PC-3 (cell line): ENCODE measurements around the gene IL19. TPM values are rescaled to one million over a fixed set of nuclear protein-coding genes. Genes with fewer than 3 reads are reported as not detected.

Source experiments
- ATAC-seq: fragments of 200-7000 bp; cut with Tn5 transposase; 2 replicates; pipeline ENCODE4 v1.9.1; 2020; ENCODE audit warnings: mild to moderate bottlenecking, moderate library complexity
- BruUV-seq: library from RNA; stranded (reverse); fragments of 400-500 nt; replicated peaks from 2 replicates; lab custom pipeline; 2021; lab: Mats Ljungman, UMichigan
- CTCF ChIA-PET: fragments of 300-600 bp; sonication (Branson Sonifier 250); formaldehyde crosslinking; loops from one replicate; lab custom pipeline; 2022; ENCODE audit warnings: antibody characterized with exemption; lab: Charles Lee
- POLR2A ChIA-PET: fragments of 300-600 bp; sonication (Branson Sonifier 250); formaldehyde crosslinking; loops from one replicate; lab custom pipeline; 2022; ENCODE audit warnings: antibody characterized with exemption; ENCODE audit not compliant: unreplicated experiment; lab: Charles Lee
- DNase-seq: peaks from one replicate; pipeline ENCODE4 v3.0.0-alpha.2; 2015
- H2AFZ ChIP-seq: fragments of 300-600 bp; sonication (generic); 2 replicates; pipeline ENCODE4 v1.6.0; 2016; ENCODE audit warnings: antibody characterized with exemption, low read length
- H3F3A ChIP-seq: fragments of 300-600 bp; sonication (generic); one replicate; pipeline ENCODE4 v1.6.0; 2017; ENCODE audit warnings: antibody characterized with exemption, low read length, control low read depth, mild to moderate bottlenecking; ENCODE audit not compliant: unreplicated experiment
- H3K27ac ChIP-seq: fragments of 300-600 bp; sonication (generic); 2 replicates; pipeline ENCODE4 v1.5.1; 2016; ENCODE audit warnings: mild to moderate bottlenecking, low read length
- H3K27me3 ChIP-seq: fragments of 300-600 bp; sonication (generic); 2 replicates; pipeline ENCODE4 v1.6.1; 2016; ENCODE audit warnings: low read length, mixed read lengths
- H3K36me3 ChIP-seq: fragments of 300-600 bp; sonication (generic); 2 replicates; pipeline ENCODE4 v1.6.1; 2016; ENCODE audit warnings: low read depth, mixed run types, low read length, mixed read lengths
- H3K4me1 ChIP-seq: fragments of 300-600 bp; sonication (generic); 2 replicates; pipeline ENCODE4 v1.5.1; 2016; ENCODE audit warnings: low read length; ENCODE audit not compliant: insufficient read depth
- H3K4me2 ChIP-seq: fragments of 300-600 bp; sonication (generic); 2 replicates; pipeline ENCODE4 v1.6.0; 2016; ENCODE audit warnings: low read length
- H3K4me3 ChIP-seq: fragments of 300-600 bp; sonication (generic); 2 replicates; pipeline ENCODE4 v1.5.1; 2016; ENCODE audit warnings: mild to moderate bottlenecking, low read length, mixed read lengths
- H3K79me2 ChIP-seq: fragments of 300-600 bp; sonication (generic); 2 replicates; pipeline ENCODE4 v1.6.1; 2017; ENCODE audit warnings: low read length, mixed read lengths
- H3K9ac ChIP-seq: fragments of 300-600 bp; sonication (generic); 2 replicates; pipeline ENCODE4 v1.6.0; 2016; ENCODE audit warnings: mild to moderate bottlenecking, low read length
- H3K9me2 ChIP-seq: fragments of 300-600 bp; sonication (generic); replicated peaks from 2 replicates; pipeline ENCODE4 v1.6.1; 2016; ENCODE audit warnings: mixed run types, low read length, mixed read lengths
- H3K9me3 ChIP-seq: fragments of 300-600 bp; sonication (generic); 2 replicates; pipeline ENCODE4 v1.6.1; 2016; ENCODE audit warnings: low read length, mixed read lengths
- H4K20me1 ChIP-seq: fragments of 300-600 bp; sonication (generic); 2 replicates; pipeline ENCODE4 v1.6.1; 2016; ENCODE audit warnings: low read length, mixed read lengths
- EZH2 ChIP-seq: fragments of 300-600 bp; sonication (generic); IDR thresholded peaks from one replicate; pipeline ENCODE4 v1.6.1; 2017; ENCODE audit warnings: antibody characterized with exemption, mild to moderate bottlenecking, low read length; ENCODE audit not compliant: unreplicated experiment
- EZH2phosphoT487 ChIP-seq: fragments of 300-600 bp; sonication (generic); IDR thresholded peaks from 2 replicates; pipeline ENCODE4 v1.6.1; 2018; ENCODE audit warnings: mild to moderate bottlenecking, antibody characterized with exemption, low read length, borderline replicate concordance
- intact Hi-C: fragments of 100-400 bp; cut with micrococcal nuclease; formaldehyde crosslinking; loops from 2 replicates; pipeline ENCODE4 v1.9.0; 2023
- total RNA-seq: library from RNA; depleted of rRNA; stranded (reverse); fragments of >200 nt; gene quantifications from 2 replicates; pipeline ENCODE4 v1.2.3, GENCODE V29; 2014
- TF ChIP-seq, protein P1 (sequence below): fragments of 300-600 bp; sonication (generic); conservative IDR thresholded peaks from 2 replicates; pipeline ENCODE4 v1.5.1; 2017; ENCODE audit warnings: antibody characterized with exemption, low read depth, mild to moderate bottlenecking, low read length

The IL19 gene
- total RNA-seq, 1 experiment from 2014 or later: not detected

- Histone ChIP-seq H3K9me3 (no peaks in the 10 kb centered on the region), H3K4me2 (no peak overlapping the region), H3K4me3 (no peak overlapping the region), H4K20me1 (no peaks in the 10 kb centered on the region), H3K27ac (no peak overlapping the region), H3K27me3 (peaks cover 32% of the 10 kb centered on the region), H3K9me2 (no peaks in the 10 kb centered on the region), H3F3A (no peaks in the 10 kb centered on the region), H3K9ac (no peak overlapping the region), H3K4me1 (no peaks in the 10 kb centered on the region), H2AFZ (no peak overlapping the region), H3K79me2 (no peaks in the 10 kb centered on the region), H3K36me3 (no peaks in the 10 kb centered on the region)
- no peak for ATAC-seq
- BruUV-seq: no TSS peak
- POLR2A ChIA-PET: interaction anchor here (0.9 kb wide), 1 partner anchor 73 kb away, joined by 3 read pairs; the partner anchor contains the start of gene IL19
- no peak for DNase-seq
- intact Hi-C loops: no loop called here
- TF ChIP-seq EZH2phosphoT487 (no peak), EZH2 (no peak)
- TF ChIP-seq, protein P1, sequence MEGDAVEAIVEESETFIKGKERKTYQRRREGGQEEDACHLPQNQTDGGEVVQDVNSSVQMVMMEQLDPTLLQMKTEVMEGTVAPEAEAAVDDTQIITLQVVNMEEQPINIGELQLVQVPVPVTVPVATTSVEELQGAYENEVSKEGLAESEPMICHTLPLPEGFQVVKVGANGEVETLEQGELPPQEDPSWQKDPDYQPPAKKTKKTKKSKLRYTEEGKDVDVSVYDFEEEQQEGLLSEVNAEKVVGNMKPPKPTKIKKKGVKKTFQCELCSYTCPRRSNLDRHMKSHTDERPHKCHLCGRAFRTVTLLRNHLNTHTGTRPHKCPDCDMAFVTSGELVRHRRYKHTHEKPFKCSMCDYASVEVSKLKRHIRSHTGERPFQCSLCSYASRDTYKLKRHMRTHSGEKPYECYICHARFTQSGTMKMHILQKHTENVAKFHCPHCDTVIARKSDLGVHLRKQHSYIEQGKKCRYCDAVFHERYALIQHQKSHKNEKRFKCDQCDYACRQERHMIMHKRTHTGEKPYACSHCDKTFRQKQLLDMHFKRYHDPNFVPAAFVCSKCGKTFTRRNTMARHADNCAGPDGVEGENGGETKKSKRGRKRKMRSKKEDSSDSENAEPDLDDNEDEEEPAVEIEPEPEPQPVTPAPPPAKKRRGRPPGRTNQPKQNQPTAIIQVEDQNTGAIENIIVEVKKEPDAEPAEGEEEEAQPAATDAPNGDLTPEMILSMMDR: no peak
- CTCF ChIA-PET: interaction anchor here (0.6 kb wide), 1 partner anchor 67 kb away, joined by 3 read pairs; no protein-coding TSS in a partner anchor
Measured at GRCh38 chr1:206843626-206844025, 73.1 kb downstream of the IL19 start.

DNA sequence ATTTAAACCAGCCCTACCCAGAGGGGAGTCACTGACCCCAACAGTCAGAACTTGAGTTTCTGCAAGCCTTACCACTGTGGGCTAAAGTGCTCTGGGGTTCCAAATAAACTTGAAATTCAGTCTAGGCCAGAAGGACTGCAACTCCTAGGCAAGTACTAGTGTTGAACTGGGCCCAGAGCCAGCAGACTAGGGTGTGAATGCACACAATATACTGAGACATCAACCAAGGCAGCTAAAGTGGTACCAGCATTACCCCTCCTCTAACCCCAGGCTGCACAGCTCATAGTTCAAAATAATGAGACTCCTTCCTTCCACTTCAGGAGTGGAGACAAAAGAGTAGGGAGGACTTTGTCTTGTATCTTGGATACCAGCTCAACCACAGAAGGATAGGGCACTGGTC is 75.9 kb downstream of the IL19 start:
- Histone ChIP-seq H3K79me2 (no peaks in the 10 kb centered on the region), H3F3A (no peaks in the 10 kb centered on the region), H2AFZ (no peak overlapping the region), H3K4me3 (no peak overlapping the region), H3K4me1 (no peaks in the 10 kb centered on the region), H3K4me2 (no peak overlapping the region), H3K9me3 (no peaks in the 10 kb centered on the region), H3K36me3 (no peaks in the 10 kb centered on the region), H3K9me2 (no peaks in the 10 kb centered on the region), H3K27me3 (peaks cover 42% of the 10 kb centered on the region), H3K27ac (no peak overlapping the region), H4K20me1 (no peaks in the 10 kb centered on the region), H3K9ac (no peak overlapping the region)
- ChIA-PET CTCF (no interaction called here), POLR2A (no interaction called here)
- intact Hi-C loops: no loop called here
- BruUV-seq: no TSS peak
- DNase-seq (no peak), ATAC-seq (no peak)
- TF ChIP-seq EZH2: no peak
- TF ChIP-seq, protein P1: no peak
- TF ChIP-seq EZH2phosphoT487: no peak

DNA sequence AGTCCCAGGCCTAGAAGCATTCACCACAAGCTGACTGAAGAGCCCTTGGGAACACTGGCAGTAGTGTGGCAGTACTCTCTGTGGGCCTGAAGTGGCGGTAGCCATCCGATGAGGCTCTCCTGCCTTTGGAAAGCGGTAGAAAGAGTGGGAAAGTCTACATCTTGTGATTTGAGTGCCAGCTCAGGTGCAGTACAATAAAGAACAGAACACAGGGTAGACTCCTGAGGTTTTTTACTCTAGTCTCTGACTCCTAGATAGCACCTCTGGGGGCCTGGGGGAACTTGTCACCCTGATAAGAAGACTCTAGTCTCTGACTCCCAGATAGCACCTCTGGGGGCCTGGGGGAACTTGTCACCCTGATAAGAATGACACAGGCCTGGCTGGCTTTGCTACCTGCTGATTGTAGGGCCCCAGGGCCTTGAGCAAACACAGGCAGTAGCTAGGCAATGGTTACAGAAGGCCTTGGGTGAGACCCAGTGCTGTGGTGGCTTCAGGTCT is 76.8 kb downstream of the IL19 start:
- no peaks in the 10 kb centered on the region for H3K36me3 ChIP-seq
- H3F3A ChIP-seq: no peaks in the 10 kb centered on the region
- POLR2A ChIA-PET: no interaction called here
- TF ChIP-seq EZH2phosphoT487 (no peak), EZH2 (no peak)
- TF ChIP-seq, protein P1: no peak
- H3K4me2 ChIP-seq: no peak overlapping the region
- no peaks in the 10 kb centered on the region for H3K4me1 ChIP-seq
- H4K20me1 ChIP-seq: no peaks in the 10 kb centered on the region
- H3K9me2 ChIP-seq: no peaks in the 10 kb centered on the region
- H3K4me3 ChIP-seq: no peak overlapping the region
- ATAC-seq: no peak
- H3K27me3 ChIP-seq: peaks cover 50% of the 10 kb centered on the region
- no peak overlapping the region for H2AFZ ChIP-seq
- no peak for DNase-seq
- no peak overlapping the region for H3K9ac ChIP-seq
- no TSS peak for BruUV-seq
- no peaks in the 10 kb centered on the region for H3K79me2 ChIP-seq
- intact Hi-C loops: no loop called here
- CTCF ChIA-PET: no interaction called here
- H3K27ac ChIP-seq: no peak overlapping the region
- H3K9me3 ChIP-seq: peaks cover 7% of the 10 kb centered on the region
